ENCODE measurements around the gene FRRS1.
"Not testable (repeated sequence)": the region's sequence is repeated elsewhere in the genome, so short reads cannot be mapped to it uniquely, and the experiment has no call there.

The FRRS1 gene

GRCh38 chr1:99764909-99765308, 1.5 kb downstream of the FRRS1 start:
- DNase-seq (ENCODE audit: low read depth) = no peak

GRCh38 chr1:99764439-99764838, 2.0 kb downstream of the FRRS1 start:
- no peak for DNase-seq (ENCODE audit: low read depth)

- DNase-seq (ENCODE audit: low read depth) = no peak
Observed at GRCh38 chr1:99763956-99764355, 2.5 kb downstream of the FRRS1 start.

- DNase-seq (ENCODE audit: low read depth) = no peak
Observed at GRCh38 chr1:99761774-99762173, 4.7 kb downstream of the FRRS1 start.

- no peak for DNase-seq (ENCODE audit: low read depth)
Observed at GRCh38 chr1:99759518-99760160, 6.8 kb downstream of the FRRS1 start.

- DNase-seq (ENCODE audit: low read depth) = not testable (repeated sequence)
Observed at GRCh38 chr1:99758686-99759517, 7.5 kb downstream of the FRRS1 start.

- peak; percentile 9 for DNase-seq (ENCODE audit: low read depth)
Observed at GRCh38 chr1:99758073-99758511, 8.3 kb downstream of the FRRS1 start.

GRCh38 chr1:99756598-99756997, 9.8 kb downstream of the FRRS1 start:
- DNase-seq (ENCODE audit: low read depth) = peak; percentile 64

- DNase-seq (ENCODE audit: low read depth) = no peak
Observed at GRCh38 chr1:99755664-99756063, 10.8 kb downstream of the FRRS1 start.

GRCh38 chr1:99754697-99755096, 11.7 kb downstream of the FRRS1 start:
- no peak for DNase-seq (ENCODE audit: low read depth)

- DNase-seq (ENCODE audit: low read depth) = no peak
Observed at GRCh38 chr1:99754055-99754626, 12.3 kb downstream of the FRRS1 start.

GRCh38 chr1:99751877-99752504, 14.4 kb downstream of the FRRS1 start:
- no peak for DNase-seq (ENCODE audit: low read depth)

GRCh38 chr1:99749504-99750347, 16.7 kb downstream of the FRRS1 start:
- no peak for DNase-seq (ENCODE audit: low read depth)

- DNase-seq (ENCODE audit: low read depth) = peak; percentile 62
Observed at GRCh38 chr1:99748419-99748818, 18.0 kb downstream of the FRRS1 start.

- no peak for DNase-seq (ENCODE audit: low read depth)
Observed at GRCh38 chr1:99745684-99746083, 20.8 kb downstream of the FRRS1 start.

- no peak for DNase-seq (ENCODE audit: low read depth)
Observed at GRCh38 chr1:99745061-99745460, 21.4 kb downstream of the FRRS1 start.

- no peak for DNase-seq (ENCODE audit: low read depth)
Observed at GRCh38 chr1:99740141-99740540, 26.3 kb downstream of the FRRS1 start.

- DNase-seq (ENCODE audit: low read depth) = no peak
Observed at GRCh38 chr1:99738858-99739465, 27.5 kb downstream of the FRRS1 start.

GRCh38 chr1:99737016-99737415, 29.4 kb downstream of the FRRS1 start:
- DNase-seq (ENCODE audit: low read depth) = peak; percentile 72

- no peak for DNase-seq (ENCODE audit: low read depth)
Observed at GRCh38 chr1:99735852-99736251, 30.6 kb downstream of the FRRS1 start.

- peak; percentile 66 for DNase-seq (ENCODE audit: low read depth)
Observed at GRCh38 chr1:99731384-99731783, 35.1 kb downstream of the FRRS1 start.

Data from ELR (cell line).